ENCODE measurements around the gene MICAL3.
A peak's percentile ranks its signal among the peaks of the same experiment; 100 is the strongest.

The MICAL3 gene

GRCh38 chr22:17787716-17788330 is 236.5 kb downstream of the MICAL3 start:
- no peak for DNase-seq

GRCh38 chr22:17787241-17787640 is 237.1 kb downstream of the MICAL3 start:
- no peak for DNase-seq

DNA sequence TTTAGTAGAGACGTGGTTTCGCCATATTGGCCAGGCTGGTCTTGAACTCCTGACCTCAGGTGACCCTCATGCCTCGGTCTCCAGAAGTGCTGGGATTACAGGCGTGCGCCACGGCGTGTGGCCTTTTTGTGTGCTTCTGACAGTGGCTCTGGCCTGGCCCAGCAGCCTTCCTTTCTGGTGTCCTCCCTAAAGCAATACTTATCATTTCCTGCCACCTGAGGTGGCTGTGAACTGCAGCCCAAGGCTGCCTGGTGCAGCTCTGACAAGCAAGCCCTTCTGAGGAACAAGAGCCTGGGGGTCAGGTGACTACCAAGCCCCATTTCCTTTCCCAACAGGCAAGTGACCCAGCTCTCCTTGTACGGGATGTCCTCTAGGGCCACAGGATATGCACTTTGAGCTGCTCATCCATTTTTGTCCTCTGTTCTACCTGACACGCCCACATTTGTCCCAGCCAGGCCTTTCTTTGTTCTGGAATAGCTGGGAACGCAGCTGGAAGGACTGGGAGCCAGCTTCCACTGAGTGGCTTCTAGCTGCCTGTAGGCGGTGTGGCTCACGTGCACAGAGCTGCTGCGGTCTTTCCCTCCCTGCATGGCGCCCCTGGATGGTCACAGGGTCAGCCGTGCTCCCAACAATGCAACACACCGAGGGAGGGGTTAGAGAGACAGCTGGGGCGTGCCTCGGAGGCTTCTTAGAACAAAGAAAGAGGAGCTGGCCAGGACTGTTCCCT is 237.8 kb downstream of the MICAL3 start:
- DNase-seq: peak; percentile 32

- DNase-seq: peak; percentile 88
Measured at GRCh38 chr22:17785185-17786184, 238.9 kb downstream of the MICAL3 start.

DNA sequence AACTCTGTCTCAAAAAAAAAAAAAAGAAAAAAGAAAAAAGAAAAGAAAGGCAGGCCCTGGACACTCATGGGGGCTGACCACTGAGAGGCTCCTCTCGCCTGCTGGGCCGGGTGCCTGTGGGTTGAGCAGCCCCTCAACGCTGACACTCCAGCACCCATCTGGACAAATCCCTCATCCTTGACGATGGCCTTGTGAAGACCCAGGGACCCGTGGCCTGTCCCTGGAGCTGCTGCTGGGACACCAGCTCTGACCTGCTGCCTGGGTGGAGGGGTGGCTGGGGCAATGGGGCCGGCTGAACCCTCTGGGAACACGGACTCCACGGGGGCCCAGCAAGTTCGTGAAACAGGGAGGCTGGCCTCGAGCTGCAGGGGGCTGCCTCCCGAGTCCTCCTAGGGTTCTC is 239.6 kb downstream of the MICAL3 start:
- no peak for DNase-seq

DNA sequence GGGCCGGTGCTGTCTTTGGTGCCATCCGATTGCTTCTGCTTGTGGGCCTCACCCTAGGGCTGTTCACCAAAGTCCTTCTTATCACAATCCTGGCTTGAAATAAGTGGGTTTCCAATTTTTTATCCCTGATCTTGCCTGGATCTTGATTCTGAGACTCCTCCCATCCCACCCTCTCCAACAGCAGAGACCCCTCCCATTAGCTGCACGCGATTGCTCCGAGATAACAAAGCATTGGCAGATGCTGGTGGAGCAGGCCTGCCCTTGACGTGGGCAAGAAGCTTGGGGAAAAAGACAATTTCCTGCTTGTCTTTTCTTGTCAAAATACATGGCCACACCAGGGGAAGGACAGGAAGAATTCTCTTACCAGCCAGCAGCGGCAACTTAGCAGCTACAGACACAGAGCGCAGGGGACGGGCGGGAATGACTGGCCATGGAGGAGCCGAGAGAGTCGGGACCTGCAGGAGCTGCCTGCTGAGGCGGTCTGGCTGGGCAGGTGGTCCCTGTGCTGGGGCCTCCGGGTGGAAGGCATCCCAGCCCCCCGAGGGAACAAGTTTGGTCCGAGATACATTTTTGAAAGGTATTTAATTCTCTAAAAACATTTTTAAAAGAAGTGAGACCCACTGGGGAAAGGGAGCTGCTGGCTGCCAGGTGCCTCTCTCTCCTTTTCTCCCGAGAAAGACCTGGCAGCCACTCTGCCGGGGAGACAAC is 240.4 kb downstream of the MICAL3 start:
- DNase-seq: no peak

- DNase-seq: no peak
Measured at GRCh38 chr22:17783312-17783711, 241.0 kb downstream of the MICAL3 start.

- DNase-seq: no peak
Measured at GRCh38 chr22:17782621-17783020, 241.7 kb downstream of the MICAL3 start.

DNA sequence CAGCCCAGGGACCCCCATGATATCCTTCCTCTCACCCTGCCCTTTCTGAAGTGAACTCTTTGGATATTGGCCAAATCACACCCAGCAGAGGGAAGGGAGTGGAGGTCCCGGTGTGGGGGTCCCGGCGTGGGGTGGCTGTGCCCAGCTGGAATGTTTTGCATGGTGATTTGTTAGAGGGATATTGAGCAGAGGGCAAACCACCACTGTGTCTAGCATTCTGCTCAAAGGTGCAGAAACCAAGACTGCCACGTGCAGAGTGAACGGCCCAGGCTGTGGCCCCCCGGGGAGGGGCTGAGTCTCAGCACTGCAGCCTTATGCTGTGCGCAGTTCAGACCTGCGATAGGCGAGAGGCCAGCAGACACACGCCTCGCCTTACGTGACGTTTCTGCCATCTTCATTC is 242.2 kb downstream of the MICAL3 start:
- DNase-seq: no peak

GRCh38 chr22:17781319-17782031 is 242.9 kb downstream of the MICAL3 start:
- peak; percentile 50 for DNase-seq

DNA sequence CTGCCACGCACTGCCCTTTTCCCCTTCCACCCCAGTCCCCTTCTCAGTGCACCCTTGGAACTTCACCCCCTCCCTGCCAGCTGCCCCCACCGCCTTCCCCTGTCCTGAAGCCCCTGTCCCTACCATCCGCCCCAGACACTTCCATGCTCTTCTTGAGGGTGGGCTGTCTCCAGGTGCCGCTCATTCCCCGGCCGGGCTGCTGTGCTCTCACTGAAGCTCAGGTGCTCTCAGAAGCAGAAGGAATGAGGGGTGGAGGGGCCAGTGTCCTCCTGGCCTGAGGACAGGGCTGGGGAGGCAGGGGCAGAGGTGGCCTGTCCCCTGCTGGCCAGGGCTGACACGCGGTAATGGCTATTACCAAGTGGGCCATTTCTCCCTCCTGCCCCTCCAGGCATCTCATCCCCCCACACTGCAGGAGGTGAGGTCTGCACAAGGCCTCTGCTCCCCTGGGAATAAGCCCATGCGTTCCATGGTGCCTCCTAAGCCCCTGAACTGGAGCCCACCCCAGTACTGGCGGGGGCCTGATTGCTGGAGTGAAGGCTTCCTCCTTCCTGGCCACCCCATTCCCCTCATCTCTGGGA is 243.5 kb downstream of the MICAL3 start:
- DNase-seq: no peak

- no peak for DNase-seq
Measured at GRCh38 chr22:17780116-17780740, 244.1 kb downstream of the MICAL3 start.

DNA sequence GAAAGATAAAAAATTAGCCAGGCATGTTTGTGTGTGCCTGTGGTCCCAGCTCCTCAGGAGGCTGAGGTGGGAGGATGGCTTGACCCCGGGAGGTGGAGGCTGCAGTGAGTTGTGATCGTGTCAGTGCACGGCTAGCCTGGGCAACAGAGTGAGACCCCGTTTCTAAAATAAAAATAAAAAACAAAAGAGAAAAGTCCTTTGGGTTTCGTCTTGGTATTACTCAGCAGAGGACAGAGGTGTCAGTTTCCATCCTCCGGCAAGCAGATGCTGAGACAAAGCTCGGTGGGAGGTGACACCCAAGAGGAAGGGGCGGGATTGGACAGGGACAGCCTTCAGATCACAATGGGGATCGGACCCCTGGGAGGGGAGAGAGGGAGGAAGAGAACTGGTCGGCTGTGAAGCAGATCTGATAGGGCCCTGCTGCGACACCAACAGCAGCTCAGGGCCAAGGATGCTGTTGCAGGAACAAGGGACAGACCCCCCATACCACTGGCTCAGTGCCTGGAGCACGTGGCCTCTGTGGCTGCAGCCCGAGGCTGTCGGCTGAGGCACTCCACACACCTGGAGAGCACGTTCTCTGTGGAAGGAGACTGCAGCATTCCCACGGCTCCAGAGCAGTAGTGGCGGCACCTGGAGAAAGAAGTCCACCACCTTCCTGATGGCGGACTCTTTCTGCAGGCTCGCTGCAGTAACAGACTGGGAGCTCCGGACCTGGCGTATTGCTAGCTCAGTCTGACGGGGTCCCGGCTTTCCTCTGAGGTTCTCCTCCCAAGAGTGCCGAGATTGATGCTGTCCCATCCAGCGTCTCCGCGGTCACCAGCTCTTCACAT is 244.9 kb downstream of the MICAL3 start:
- DNase-seq: no peak

- no peak for DNase-seq
Measured at GRCh38 chr22:17778412-17778976, 245.9 kb downstream of the MICAL3 start.

DNA sequence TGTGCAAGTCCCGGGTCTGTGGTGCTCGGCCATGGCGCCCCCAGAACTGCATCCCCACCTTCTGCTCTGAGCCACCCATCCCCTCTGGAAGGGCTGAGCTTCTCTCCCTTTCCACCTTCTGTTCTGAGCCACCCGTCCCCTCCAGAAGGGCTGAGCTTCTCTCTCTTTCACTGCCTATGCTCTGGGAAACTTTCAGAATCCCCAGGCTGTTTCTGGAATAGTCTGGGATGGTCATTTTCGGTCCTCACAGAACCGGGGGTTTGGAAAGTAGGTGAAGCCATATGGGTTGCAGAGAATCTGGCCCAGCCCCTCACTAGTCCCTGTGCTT is 246.7 kb downstream of the MICAL3 start:
- no peak for DNase-seq

DNA sequence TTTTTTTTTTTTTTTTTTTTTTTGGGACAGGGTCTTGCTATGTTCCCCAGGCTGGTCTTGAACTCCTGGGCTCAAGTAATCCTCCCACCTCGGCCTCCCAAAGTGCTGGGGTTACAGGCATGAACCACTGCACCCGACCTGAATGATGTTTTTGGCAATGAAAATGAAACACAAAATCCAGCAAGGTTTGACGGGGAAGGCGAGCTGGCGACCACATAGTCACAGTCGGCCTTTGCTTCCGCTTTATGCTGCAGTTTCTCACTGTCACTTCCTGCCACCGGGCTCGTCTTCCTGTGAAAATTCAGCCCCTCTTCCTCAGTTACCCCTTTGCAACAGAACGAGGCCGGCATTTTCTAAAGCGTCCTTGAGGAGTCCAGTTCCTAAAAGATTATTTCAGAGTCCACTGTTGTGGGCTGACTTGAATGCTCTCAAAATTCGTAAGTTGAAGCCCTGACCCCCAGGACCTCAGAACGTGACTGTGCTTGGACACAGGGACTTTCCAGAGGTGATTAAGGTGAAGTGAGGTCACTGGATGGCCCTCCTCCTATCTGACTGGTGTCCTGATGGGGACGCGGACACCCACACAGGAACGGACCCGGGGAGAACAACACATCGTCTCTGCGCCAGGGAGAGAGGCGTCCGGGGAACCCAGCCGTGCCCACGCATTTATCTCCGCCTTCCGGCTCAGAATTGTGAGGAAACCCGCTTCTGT is 247.2 kb downstream of the MICAL3 start:
- no peak for DNase-seq

GRCh38 chr22:17775781-17776465 is 248.4 kb downstream of the MICAL3 start:
- no peak for DNase-seq

DNA sequence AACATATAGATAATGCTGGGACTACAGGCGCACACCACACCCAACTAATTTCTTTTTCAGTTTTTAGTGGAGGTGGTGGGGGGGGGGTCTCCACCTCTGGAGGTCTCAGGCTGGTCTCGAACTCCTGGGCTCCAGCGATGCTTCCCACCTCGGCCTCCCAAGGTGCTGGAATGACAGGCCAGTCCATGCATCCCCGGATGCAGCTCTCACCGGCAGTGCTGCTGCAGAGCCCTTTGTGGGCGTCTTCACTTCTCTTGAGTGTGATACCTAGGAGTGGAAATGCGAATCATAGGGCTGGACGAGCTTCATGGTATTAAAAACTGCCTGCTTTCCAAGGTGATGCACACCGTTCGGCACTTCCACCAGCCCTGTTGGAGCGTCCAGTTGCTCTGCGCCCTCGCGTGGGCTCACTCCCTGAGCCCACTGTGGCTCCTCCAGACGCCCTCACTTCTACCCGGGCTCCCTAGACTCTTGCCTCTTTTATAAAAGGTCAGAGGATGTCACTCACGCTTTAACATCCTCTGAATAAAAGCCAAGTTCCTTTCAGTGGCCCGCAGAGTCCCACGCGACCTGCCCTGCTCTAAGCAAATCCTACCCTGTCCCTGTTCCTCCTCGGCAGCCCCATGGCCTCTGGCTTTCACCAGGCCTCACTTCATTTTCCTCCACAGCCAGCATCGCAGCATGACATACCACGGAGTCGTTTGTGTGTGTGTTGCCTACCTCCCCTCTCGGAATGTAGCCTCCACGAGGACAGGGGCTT is 249.3 kb downstream of the MICAL3 start:
- peak; percentile 38 for DNase-seq
